ENCODE results near the gene NPC1L1.
"Not testable (repeated sequence)": the region's sequence is repeated elsewhere in the genome, so short reads cannot be mapped to it uniquely, and the experiment has no call there.

Gene NPC1L1

GRCh38 chr7:44534501-44534900, 6.6 kb downstream of the NPC1L1 start:
- DNase-seq: no peak

GRCh38 chr7:44534087-44534486, 7.0 kb downstream of the NPC1L1 start:
- DNase-seq: no peak

GRCh38 chr7:44533301-44534055, 7.7 kb downstream of the NPC1L1 start:
- DNase-seq: no peak

GRCh38 chr7:44531421-44532380, 9.4 kb downstream of the NPC1L1 start:
- DNase-seq: no peak

GRCh38 chr7:44530990-44531389, 10.1 kb downstream of the NPC1L1 start:
- DNase-seq: no peak

- no peak for DNase-seq
Measured at GRCh38 chr7:44524811-44525388, 16.2 kb downstream of the NPC1L1 start.

GRCh38 chr7:44522315-44522714, 18.8 kb downstream of the NPC1L1 start:
- DNase-seq: no peak

- no peak for DNase-seq
Measured at GRCh38 chr7:44521347-44522095, 19.6 kb downstream of the NPC1L1 start.

- no peak for DNase-seq
Measured at GRCh38 chr7:44520574-44520973, 20.6 kb downstream of the NPC1L1 start.

GRCh38 chr7:44519546-44519945, 21.6 kb downstream of the NPC1L1 start:
- no peak for DNase-seq

- DNase-seq: no peak
Measured at GRCh38 chr7:44518761-44519160, 22.4 kb downstream of the NPC1L1 start.

GRCh38 chr7:44517175-44517574, 24.0 kb downstream of the NPC1L1 start:
- DNase-seq: no peak

GRCh38 chr7:44515590-44516268, 25.4 kb downstream of the NPC1L1 start:
- DNase-seq: no peak

- no peak for DNase-seq
Measured at GRCh38 chr7:44512736-44513135, 28.4 kb downstream of the NPC1L1 start.

GRCh38 chr7:44511863-44512468, 29.2 kb downstream of the NPC1L1 start:
- no peak for DNase-seq

GRCh38 chr7:44511236-44511635, 29.9 kb downstream of the NPC1L1 start:
- no peak for DNase-seq

- no peak for DNase-seq
Measured at GRCh38 chr7:44508328-44509030, 32.7 kb downstream of the NPC1L1 start.

- DNase-seq: not testable (repeated sequence)
Measured at GRCh38 chr7:44506592-44507288, 34.4 kb downstream of the NPC1L1 start.

GRCh38 chr7:44505595-44505994, 35.5 kb downstream of the NPC1L1 start:
- no peak for DNase-seq

- no peak for DNase-seq
Measured at GRCh38 chr7:44498230-44498954, 42.7 kb downstream of the NPC1L1 start.
